ENCODE measurements around the gene ZNF496. TPM values are rescaled to one million over a fixed set of nuclear protein-coding genes. Genes with fewer than 3 reads are reported as not detected.

Gene ZNF496
- polyA plus RNA-seq, 5 donors, result 28.5 to 40.5 (median 37.4) TPM

DNA sequence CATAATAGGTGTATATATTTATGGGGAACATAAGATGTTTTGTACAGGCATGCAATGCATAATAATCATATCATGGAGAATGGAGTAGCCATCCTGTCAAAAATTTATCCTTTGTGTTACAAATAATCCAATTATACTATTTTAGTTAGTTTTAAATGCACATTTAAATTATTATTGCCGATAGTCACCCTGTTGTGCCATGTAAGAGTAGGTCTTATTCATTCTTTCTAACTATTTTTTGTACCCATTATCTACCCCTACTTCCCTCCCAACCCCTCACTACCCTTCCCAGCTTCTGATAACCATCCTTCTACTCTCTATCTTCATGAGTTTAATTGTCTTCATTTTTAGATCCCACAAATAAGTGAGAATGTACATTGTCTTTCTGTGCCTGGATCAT, 84.1 kb downstream of the ZNF496 start:
- no peak for DNase-seq

Other genes with a start within 250 kb of the ZNF496 start
- gene ZNF669, start 227.5 kb downstream of the ZNF496 start, polyA plus RNA-seq (ENCODE audit: insufficient read depth in 1 of 5, insufficient read length in 5 of 5, low replicate concordance in 1 of 5), result 10 to 100 TPM in 3 of 5 donors, 1 to 10 TPM in 2; 7.4 to 14.8 (median 10.7) TPM
- gene ZNF124, start 159.8 kb downstream of the ZNF496 start, polyA plus RNA-seq (ENCODE audit: insufficient read depth in 1 of 5, insufficient read length in 5 of 5, low replicate concordance in 1 of 5), result 10 to 100 TPM; 12.4 to 16.0 (median 14.7) TPM
- under 1 TPM in 1 of 5 donors, not detected in 4; 0.09 TPM for gene VN1R5, start 75.8 kb downstream of the ZNF496 start, polyA plus RNA-seq (ENCODE audit: insufficient read depth in 1 of 5, insufficient read length in 5 of 5, low replicate concordance in 1 of 5)
- 1 to 10 TPM; 1.1 to 1.2 (median 1.2) TPM for gene NLRP3, start 84.3 kb upstream of the ZNF496 start, polyA plus RNA-seq (ENCODE audit: insufficient read depth in 1 of 5, insufficient read length in 5 of 5, low replicate concordance in 1 of 5)
- gene OR2B11, start 126.2 kb upstream of the ZNF496 start, polyA plus RNA-seq (ENCODE audit: insufficient read depth in 1 of 5, insufficient read length in 5 of 5, low replicate concordance in 1 of 5), result under 1 TPM; 0.03 to 0.10 (median 0.04) TPM
- gene OR2C3, start 204.6 kb upstream of the ZNF496 start, polyA plus RNA-seq (ENCODE audit: insufficient read depth in 1 of 5, insufficient read length in 5 of 5, low replicate concordance in 1 of 5), result under 1 TPM in 4 of 5 donors, not detected in 1; 0.01 to 0.08 (median 0.06) TPM
- under 1 TPM; 0.09 to 0.81 (median 0.27) TPM for gene GCSAML, start 217.3 kb upstream of the ZNF496 start, polyA plus RNA-seq (ENCODE audit: insufficient read depth in 1 of 5, insufficient read length in 5 of 5, low replicate concordance in 1 of 5)

All from right lung (tissue), 5 donors.